IMR-90 (cell line): ENCODE data around the gene RSF1.
"Not testable (repeated sequence)": the region's sequence is repeated elsewhere in the genome, so short reads cannot be mapped to it uniquely, and the experiment has no call there.

Experiments
- POLR2A ChIP-seq: IDR thresholded peaks from 2 replicates; pipeline ENCODE4 v1.6.1; 2012; ENCODE audit warnings: mild to moderate bottlenecking, low read depth, low read length
- USF2 ChIP-seq: fragments of 150-350 bp; IDR thresholded peaks from 2 replicates; pipeline ENCODE4 v1.6.1; 2017; ENCODE audit warnings: mild to moderate bottlenecking, antibody characterized with exemption, low read length, low read depth
- TF ChIP-seq, protein P1 (sequence below): conservative IDR thresholded peaks from 2 replicates; pipeline ENCODE4 v1.5.1; 2012; ENCODE audit warnings: mild to moderate bottlenecking, low read depth, low read length, improper control_type of control experiment

DNA sequence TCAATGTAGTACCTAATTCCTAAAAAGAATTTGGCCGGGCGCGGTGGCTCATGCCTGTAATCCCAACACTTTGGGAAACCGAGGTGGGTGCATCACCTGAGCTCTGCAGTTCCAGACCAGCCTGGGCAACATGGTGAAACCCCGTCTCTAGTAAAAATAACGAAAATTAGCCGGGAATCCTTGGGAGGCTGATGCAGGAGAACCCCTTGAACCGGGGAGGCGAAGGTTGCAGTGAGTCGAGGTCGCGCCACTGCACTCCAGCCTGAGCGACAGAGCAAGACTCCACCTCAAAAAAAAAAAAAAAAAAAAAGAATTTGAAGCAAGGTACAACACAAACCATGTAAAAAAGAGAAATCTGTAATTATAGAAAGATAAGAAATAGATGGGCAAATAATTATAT is 1.6 kb upstream of the RSF1 start:
- TF ChIP-seq USF2, POLR2A: not testable (repeated sequence)
- TF ChIP-seq, protein P1, sequence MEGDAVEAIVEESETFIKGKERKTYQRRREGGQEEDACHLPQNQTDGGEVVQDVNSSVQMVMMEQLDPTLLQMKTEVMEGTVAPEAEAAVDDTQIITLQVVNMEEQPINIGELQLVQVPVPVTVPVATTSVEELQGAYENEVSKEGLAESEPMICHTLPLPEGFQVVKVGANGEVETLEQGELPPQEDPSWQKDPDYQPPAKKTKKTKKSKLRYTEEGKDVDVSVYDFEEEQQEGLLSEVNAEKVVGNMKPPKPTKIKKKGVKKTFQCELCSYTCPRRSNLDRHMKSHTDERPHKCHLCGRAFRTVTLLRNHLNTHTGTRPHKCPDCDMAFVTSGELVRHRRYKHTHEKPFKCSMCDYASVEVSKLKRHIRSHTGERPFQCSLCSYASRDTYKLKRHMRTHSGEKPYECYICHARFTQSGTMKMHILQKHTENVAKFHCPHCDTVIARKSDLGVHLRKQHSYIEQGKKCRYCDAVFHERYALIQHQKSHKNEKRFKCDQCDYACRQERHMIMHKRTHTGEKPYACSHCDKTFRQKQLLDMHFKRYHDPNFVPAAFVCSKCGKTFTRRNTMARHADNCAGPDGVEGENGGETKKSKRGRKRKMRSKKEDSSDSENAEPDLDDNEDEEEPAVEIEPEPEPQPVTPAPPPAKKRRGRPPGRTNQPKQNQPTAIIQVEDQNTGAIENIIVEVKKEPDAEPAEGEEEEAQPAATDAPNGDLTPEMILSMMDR = not testable (repeated sequence)
